Common myeloid progenitor, CD34-positive (primary cell): ENCODE measurements around the gene PRDM12.

Experiments
- CTCF ChIA-PET: fragments of 350-600 bp; sonication (Branson Sonifier 250); formaldehyde crosslinking; loops from one replicate; lab custom pipeline; 2021; ENCODE audit warnings: antibody characterized with exemption; lab: Charles Lee
- POLR2A ChIA-PET: fragments of 350-600 bp; sonication (Branson Sonifier 250); formaldehyde crosslinking; loops from one replicate; lab custom pipeline; 2021; ENCODE audit warnings: antibody characterized with exemption; lab: Charles Lee
- DNase-seq, 3 donors: peaks; one replicate each; pipeline versions ENCODE4 v3.0.0 to v3.0.0-alpha.2; 2013
- H3K27ac ChIP-seq, 2 experiments: 1 replicate in 1 of 2; 2 replicates in 1 of 2; pipeline ENCODE4 v1.7.0; 2013; ENCODE audit warnings: inconsistent platforms in 2 of 2, low read length in 2 of 2, mild to moderate bottlenecking in 2 of 2, low read depth in 1 of 2, moderate library complexity in 1 of 2; ENCODE audit not compliant: severe bottlenecking in 2 of 2, insufficient read depth in 1 of 2, poor library complexity in 1 of 2
- H3K27me3 ChIP-seq, 5 experiments: replicated peaks in 2 of 5; 1 replicate in 3 of 5; 2 replicates in 2 of 5; pipeline versions ENCODE4 v1.6.1 to v1.7.0; 2013; ENCODE audit warnings: low read length in 4 of 5, mild to moderate bottlenecking in 2 of 5, moderate library complexity in 2 of 5, inconsistent platforms in 1 of 5; ENCODE audit not compliant: insufficient read depth in 5 of 5, control insufficient read depth in 4 of 5
- H3K36me3 ChIP-seq, 4 experiments: 1 replicate in 2 of 4; 2 replicates in 2 of 4; pipeline versions ENCODE4 v1.6.1 to v1.7.0; 2013; ENCODE audit warnings: low read length in 3 of 4, control low read depth in 1 of 4, mild to moderate bottlenecking in 1 of 4; ENCODE audit not compliant: control insufficient read depth in 4 of 4, insufficient read depth in 4 of 4
- H3K4me1 ChIP-seq, 4 experiments: 1 replicate in 3 of 4; 2 replicates in 1 of 4; pipeline versions ENCODE4 v1.6.1 to v1.7.1; 2013; ENCODE audit warnings: low read length in 3 of 4, mild to moderate bottlenecking in 3 of 4, control low read depth in 1 of 4, inconsistent platforms in 1 of 4, moderate library complexity in 1 of 4; ENCODE audit not compliant: control insufficient read depth in 4 of 4, insufficient read depth in 4 of 4; ENCODE audit errors: control extremely low read depth in 1 of 4
- H3K4me3 ChIP-seq, 7 experiments: 1 replicate in 4 of 7; 2 replicates in 3 of 7; pipeline versions ENCODE4 v1.5.1 to v1.7.0; 2013; ENCODE audit warnings: mild to moderate bottlenecking in 7 of 7, low read length in 6 of 7, moderate library complexity in 6 of 7, inconsistent platforms in 2 of 7, low read depth in 2 of 7, control low read depth in 1 of 7; ENCODE audit not compliant: insufficient read depth in 4 of 7, control insufficient read depth in 1 of 7; ENCODE audit errors: extremely low read depth in 1 of 7
- H3K9me3 ChIP-seq, 5 experiments: 1 replicate in 4 of 5; 2 replicates in 1 of 5; pipeline versions ENCODE4 v1.6.1 to v1.7.1; 2013; ENCODE audit warnings: low read length in 4 of 5, mild to moderate bottlenecking in 2 of 5, inconsistent platforms in 1 of 5, low read depth in 1 of 5, moderate library complexity in 1 of 5; ENCODE audit not compliant: control insufficient read depth in 4 of 5, insufficient read depth in 2 of 5; ENCODE audit errors: control extremely low read depth in 1 of 5
- WGBS: methylation state at CpG from one replicate; pipeline ENCODE4 v1.1.5; 2013; ENCODE audit not compliant: insufficient coverage; 5-methylcytosine and 5-hydroxymethylcytosine counted together

Gene PRDM12

DNA sequence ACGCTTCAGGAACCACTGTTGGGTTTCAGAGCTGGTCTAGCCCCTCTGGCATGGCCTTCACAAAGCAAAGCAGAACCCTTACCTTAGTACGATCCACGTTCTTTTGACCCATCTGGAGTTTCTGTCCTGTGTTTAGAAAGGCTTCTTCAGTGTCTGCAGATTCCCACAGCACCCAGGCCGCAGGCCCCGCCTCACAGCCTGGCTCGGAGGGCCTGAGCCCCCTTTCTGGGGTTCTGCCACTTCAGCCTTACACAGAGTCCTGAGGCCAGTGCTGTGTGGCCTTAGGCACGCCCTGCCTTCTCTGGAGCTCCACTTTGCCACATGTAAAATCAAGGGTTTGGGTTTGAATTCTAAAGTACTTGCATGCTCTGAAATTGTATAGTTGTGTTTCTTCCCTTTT lies 31.6 kb upstream of the PRDM12 start:
- CTCF ChIA-PET = no interaction called here

DNA sequence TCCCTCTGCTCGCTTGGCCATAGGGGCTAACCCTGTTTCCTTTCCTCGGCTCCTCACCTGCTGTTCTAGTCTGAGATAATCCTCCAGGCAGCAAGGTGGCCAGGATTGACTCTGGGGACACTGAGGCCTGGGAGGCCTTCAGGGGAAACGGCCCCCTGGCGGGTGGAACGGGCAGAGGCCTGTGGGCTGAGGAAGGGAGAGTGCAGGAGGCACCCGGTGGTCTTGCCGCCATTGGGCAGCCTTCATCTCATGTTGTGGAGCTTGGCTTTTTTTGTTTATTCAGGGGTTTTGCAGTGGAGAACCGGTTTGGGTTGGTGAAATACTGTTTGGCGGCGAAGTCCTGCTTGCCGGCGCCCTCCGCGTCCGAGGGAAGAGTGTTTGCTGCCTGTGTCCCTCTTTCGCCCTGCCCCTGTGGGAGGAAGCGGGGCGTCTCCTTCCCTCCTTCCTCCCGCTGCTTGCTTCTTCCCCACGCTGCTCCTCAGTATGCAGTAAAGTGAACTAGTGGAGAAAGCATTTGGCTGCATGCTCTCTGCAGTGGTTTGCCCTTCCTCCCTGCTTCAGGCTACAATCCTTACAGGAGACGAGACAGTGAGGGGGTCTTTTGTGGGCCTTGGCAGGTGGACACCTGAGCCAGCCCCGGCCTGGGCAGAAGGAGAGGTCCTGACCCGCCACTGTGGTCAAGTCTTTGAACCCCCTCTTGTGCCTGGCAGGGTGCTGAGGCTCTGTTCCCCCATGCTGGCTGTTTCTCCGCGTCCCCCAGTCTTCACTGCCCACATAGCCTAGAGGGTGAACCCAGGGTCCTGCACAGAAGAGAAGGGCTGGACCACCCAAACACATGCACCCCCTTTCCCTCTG lies 30.8 kb upstream of the PRDM12 start:
- POLR2A ChIA-PET = no interaction called here
- Histone ChIP-seq H3K4me3 (no peak overlapping the region), H3K4me1 (no peaks in the 10 kb centered on the region), H3K27ac (no peak overlapping the region), H3K27me3 (no peaks in the 10 kb centered on the region), H3K9me3 (no peaks in the 10 kb centered on the region), H3K36me3 (peaks cover 10 to 85% (median 60%) of the 10 kb centered on the region in 4 experiments)
- no peak for DNase-seq
- 90% methylated on average over 19 of the region's 25 CpGs for WGBS
- CTCF ChIA-PET = no interaction called here

More for the DNA sequence above, 31.6 kb upstream of the PRDM12 start:
- WGBS = 98% methylated on average over 7 of the region's 7 CpGs
- Histone ChIP-seq H3K9me3 (no peaks in the 10 kb centered on the region), H3K4me1 (no peaks in the 10 kb centered on the region), H3K4me3 (no peak overlapping the region), H3K36me3 (peaks cover 10 to 90% (median 62%) of the 10 kb centered on the region in 4 experiments), H3K27ac (no peak overlapping the region), H3K27me3 (no peaks in the 10 kb centered on the region)
- POLR2A ChIA-PET = no interaction called here
- no peak for DNase-seq

DNA sequence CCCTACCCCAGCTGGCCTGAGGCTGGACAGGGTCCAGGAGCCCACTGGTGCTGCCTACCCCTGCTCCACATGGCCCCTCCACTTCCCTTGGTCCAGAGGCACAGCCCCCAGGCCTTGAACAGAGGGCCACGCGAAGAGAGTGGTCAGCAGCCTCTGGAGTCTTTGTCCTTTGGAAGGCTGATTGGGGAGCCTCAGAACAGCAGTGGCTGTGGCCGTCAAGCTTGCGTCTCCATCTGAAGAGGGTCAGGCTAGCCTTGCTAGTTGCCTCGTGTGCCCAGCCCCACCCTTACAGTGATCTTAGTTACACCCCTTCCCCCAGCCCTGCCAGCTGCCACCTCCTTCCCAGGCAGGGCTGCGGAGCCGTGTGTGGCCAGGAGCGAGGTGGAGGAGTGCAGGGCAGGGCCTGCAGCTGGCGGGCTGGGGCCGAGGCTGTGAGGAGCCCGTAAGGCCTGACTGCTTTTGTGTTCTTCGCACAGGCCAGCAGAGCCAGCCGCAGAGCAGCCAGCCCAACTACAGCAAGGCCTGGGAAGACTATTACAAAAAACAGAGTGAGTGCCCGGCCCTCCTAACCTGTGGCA lies 30.1 kb upstream of the PRDM12 start:
- Histone ChIP-seq H3K4me1 (no peaks in the 10 kb centered on the region), H3K9me3 (no peaks in the 10 kb centered on the region), H3K27ac (no peak overlapping the region), H3K4me3 (no peak overlapping the region), H3K36me3 (peaks cover 10 to 84% (median 60%) of the 10 kb centered on the region in 4 experiments), H3K27me3 (no peaks in the 10 kb centered on the region)
- no peak for DNase-seq
- CTCF ChIA-PET = no interaction called here
- 98% methylated on average over 14 of the region's 14 CpGs for WGBS
- POLR2A ChIA-PET = no interaction called here

DNA sequence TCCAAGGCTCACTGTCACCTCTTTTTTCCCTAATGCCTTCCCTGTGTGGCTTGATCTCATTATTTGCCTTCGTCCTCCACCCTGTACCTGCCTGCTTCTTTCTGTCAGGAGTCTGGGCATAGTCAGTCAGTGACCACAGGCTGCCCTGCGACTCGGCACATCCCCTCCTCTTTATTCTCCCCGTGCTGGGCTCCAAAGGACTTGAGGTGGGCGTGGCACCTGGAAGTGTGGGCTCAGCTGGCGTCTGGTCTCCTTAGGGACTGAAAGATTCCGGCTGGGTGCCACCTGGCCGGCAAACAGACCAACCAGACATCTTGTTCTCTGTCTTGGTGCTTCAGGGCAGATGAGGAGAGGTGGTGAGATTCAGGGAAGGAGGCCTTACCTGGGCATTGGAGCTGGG lies 29.6 kb upstream of the PRDM12 start:
- 95% methylated on average over 8 of the region's 8 CpGs for WGBS
- ChIA-PET POLR2A (interaction anchor here (1.0 kb wide), 1 partner anchor 30 kb away, joined by 3 read pairs; the partner anchor contains the start of gene PRDM12), CTCF (no interaction called here)
- no peak overlapping the region for H3K4me3 ChIP-seq
- peaks cover 10 to 78% (median 57%) of the 10 kb centered on the region in 4 experiments for H3K36me3 ChIP-seq
- H3K9me3 ChIP-seq = no peaks in the 10 kb centered on the region
- no peaks in the 10 kb centered on the region for H3K4me1 ChIP-seq
- no peaks in the 10 kb centered on the region for H3K27me3 ChIP-seq
- no peak overlapping the region for H3K27ac ChIP-seq
- DNase-seq = no peak

DNA sequence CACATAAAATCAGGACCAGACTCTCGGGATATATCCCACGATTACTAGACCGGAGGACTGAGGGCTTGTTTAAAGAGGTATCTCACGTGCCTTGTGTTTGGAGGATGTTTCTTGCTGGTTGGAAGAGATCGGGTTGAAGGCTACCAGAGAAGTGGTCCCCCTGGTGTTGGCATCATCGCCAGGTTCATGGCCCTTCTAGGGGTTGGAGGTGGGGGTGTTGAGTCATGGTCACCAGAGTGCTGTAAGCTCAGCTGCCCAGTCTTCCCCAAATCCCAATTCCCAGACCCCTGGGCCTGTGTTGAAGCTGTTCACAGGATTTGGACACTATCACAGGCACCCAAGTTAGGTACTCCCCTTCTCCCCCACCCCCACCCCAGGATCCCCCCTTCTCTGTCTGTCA lies 29.1 kb upstream of the PRDM12 start:
- Histone ChIP-seq H3K36me3 (peaks cover 10 to 73% (median 54%) of the 10 kb centered on the region in 4 experiments), H3K4me1 (no peaks in the 10 kb centered on the region), H3K27ac (no peak overlapping the region), H3K9me3 (no peaks in the 10 kb centered on the region), H3K27me3 (no peaks in the 10 kb centered on the region), H3K4me3 (no peak overlapping the region)
- ChIA-PET POLR2A (interaction anchor here (1.0 kb wide), 1 partner anchor 29 kb away, joined by 3 read pairs; the partner anchor contains the start of gene PRDM12), CTCF (no interaction called here)
- DNase-seq = no peak
- 100% methylated on average over 3 of the region's 6 CpGs for WGBS

DNA sequence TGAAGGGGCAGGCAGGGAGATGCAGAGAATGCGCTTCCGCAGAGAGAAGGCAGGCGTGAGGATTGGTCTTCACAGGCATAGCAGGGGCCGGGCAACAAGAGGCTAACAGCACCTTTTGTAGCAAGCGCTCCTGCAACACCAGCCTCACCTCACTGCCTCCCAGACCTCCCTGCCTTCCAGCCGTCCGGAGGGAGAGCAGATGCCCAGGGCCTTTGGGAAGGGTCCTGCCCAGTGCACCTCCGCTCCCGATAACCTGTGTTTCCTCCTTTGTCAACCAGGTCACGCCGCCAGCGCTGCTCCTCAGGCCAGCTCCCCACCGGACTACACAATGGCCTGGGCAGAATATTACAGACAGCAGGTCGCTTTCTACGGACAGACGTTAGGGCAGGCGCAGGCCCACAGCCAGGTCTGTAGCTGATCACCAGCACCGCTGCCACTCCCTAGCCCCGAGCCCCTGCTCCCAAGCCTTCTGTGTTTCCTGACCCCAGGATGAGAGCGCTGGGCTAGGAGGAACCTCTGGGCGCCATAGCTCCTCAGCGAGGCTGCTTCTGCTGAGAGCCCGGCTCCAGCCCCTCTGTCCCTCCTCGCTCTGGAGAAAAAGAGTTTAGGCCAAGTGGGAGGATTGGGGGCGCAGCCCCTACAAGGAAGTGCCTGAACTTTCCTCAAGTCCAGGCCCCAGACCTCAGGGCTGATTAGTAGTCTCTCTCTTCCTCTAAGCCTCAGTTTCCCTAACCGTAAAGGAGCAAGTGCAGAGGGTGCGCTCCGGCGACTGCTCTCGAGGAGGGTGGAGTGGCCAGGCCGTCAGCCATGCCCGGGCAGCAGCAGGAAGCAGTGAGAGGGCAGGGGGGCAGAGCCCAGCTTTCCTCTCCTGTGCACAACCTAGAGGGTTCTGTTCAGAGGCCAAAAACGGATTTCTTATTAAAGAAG lies 28.4 kb upstream of the PRDM12 start:
- Histone ChIP-seq H3K4me3 (no peak overlapping the region), H3K36me3 (peaks cover 10 to 67% (median 50%) of the 10 kb centered on the region in 4 experiments), H3K9me3 (no peaks in the 10 kb centered on the region), H3K27me3 (no peaks in the 10 kb centered on the region), H3K27ac (no peak overlapping the region), H3K4me1 (no peaks in the 10 kb centered on the region)
- DNase-seq = no peak
- CTCF ChIA-PET = no interaction called here
- WGBS = 94% methylated on average over 31 of the region's 33 CpGs
- POLR2A ChIA-PET = interaction anchor here (1.0 kb wide), 1 partner anchor 28 kb away, joined by 3 read pairs; the partner anchor contains the start of gene PRDM12
